Renal cortical epithelial cell (primary cell): ENCODE data around the gene RHOBTB3. TPM values are rescaled to one million over a fixed set of nuclear protein-coding genes. Genes with fewer than 3 reads are reported as not detected.
"Not testable (repeated sequence)": the region's sequence is repeated elsewhere in the genome, so short reads cannot be mapped to it uniquely, and the experiment has no call there.

Experiments
- DNase-seq: peaks from one replicate; pipeline ENCODE4 v3.0.0-alpha.2; 2011; ENCODE audit warnings: low read depth
- total RNA-seq: library from RNA; depleted of rRNA; stranded (reverse); fragments of >200 nt; gene quantifications from 2 replicates; pipeline ENCODE4 v1.2.3, GENCODE V29; 2014

The RHOBTB3 gene
- total RNA-seq, 1 donor from 2014 or later, result 183 TPM

- not testable (repeated sequence) for DNase-seq
Observed at GRCh38 chr5:95713246-95713645, 17.9 kb upstream of the RHOBTB3 start.

DNA sequence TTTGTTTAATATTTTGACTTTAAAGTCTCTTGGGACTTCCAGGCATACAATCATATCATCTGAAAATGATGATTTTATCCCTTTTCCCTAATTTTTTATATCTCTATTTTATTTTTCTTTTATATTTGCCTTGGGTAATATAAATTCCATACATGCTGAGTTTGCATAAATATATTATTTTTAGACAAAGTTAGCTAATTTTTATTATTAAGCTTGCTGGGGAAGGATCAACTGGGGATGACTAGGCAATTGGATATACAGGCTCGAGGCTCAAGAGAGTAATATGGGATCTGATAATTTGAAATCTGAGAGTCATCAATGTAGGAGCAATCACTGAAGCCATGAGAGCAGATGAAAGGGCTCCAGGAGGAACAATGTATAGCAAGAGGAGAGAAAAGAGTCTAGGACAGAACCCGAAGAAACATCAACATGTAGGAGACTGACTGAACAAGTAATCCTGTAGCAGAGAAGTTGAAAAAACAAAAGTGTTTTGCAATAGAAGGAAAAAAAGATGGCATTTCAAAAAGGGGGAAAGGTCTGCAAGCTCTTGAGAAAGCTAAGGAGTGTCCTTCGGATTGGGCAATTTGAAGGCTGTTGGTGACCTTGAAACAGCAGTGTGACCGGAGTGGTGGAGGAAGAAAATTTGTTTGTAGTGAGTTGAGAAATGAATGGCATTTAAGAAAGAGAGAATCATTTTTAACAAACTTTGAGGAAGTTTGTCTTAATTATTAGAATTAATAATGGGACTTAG lies 17.0 kb upstream of the RHOBTB3 start:
- peak; percentile 71 for DNase-seq

DNA sequence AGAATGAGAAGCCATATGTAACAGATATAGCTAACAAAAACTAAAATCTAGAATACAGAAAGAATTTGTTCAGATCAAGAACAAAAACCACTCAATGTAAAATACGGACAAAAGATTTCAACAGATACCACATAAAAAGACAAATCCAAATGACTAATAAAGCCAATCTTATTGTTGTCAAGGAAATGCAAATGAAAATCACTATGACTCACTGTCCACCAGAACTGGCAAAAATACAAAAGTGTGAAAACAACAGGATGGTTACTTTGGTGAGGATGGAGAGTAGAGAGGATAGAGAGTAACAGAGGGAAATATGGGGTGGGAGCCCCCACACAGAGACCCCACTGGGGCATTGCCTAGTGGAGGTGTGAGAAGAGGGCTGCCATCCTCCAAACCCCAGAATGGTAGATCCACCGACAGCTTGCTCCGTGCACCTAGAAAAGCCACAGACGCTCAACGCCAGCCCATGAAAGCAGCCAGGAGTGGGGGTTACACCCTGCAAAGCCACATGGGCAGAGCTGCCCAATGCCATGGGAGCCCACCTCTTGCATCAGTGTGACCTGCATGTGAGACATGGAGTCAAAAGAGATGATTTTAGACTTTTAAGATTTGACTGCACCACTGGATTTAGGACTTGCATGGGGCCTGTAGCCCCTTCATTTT lies 15.2 kb upstream of the RHOBTB3 start:
- DNase-seq, result peak; percentile 97

DNA sequence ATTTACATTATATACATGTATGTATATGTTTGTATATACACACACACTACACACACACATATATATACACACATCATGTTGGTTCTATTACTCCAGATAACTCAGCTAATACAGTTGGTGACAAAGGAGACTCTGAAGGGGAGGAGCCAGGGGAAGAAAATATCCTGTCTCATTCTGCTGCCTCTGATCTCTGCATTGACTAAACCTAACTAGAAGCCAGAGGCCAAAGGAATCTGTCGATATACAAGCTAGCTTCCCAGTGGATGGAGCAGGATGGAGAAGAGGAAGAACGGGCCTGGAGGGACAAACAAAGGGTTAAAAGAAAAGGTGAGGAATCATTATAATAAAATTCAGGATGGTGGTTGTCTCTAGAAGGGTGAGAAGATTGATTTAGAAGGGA lies 13.7 kb upstream of the RHOBTB3 start:
- DNase-seq, result no peak

DNA sequence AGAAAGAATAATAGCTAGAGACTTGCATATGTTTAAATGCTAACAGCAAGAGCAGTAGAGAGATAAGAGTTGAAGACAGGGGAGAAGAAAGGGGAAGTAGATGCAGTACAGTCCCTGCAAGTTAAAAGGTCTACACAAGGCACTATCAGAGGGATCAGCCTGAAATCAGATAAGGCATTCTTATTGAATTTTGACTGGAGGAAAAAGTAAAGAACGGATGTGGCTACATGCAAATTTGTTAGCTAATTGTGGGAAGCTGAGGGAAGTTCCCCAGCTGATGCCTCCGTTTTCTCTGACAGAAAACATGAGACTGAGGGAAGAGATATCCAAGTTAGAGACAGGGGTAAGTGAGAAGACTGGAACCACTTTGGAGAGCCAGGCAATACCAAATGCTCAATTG lies 12.9 kb upstream of the RHOBTB3 start:
- DNase-seq, result no peak

- no peak for DNase-seq
Observed at GRCh38 chr5:95718738-95719137, 12.4 kb upstream of the RHOBTB3 start.

GRCh38 chr5:95720094-95720786 lies 10.9 kb upstream of the RHOBTB3 start:
- DNase-seq, result peak; percentile 55

DNA sequence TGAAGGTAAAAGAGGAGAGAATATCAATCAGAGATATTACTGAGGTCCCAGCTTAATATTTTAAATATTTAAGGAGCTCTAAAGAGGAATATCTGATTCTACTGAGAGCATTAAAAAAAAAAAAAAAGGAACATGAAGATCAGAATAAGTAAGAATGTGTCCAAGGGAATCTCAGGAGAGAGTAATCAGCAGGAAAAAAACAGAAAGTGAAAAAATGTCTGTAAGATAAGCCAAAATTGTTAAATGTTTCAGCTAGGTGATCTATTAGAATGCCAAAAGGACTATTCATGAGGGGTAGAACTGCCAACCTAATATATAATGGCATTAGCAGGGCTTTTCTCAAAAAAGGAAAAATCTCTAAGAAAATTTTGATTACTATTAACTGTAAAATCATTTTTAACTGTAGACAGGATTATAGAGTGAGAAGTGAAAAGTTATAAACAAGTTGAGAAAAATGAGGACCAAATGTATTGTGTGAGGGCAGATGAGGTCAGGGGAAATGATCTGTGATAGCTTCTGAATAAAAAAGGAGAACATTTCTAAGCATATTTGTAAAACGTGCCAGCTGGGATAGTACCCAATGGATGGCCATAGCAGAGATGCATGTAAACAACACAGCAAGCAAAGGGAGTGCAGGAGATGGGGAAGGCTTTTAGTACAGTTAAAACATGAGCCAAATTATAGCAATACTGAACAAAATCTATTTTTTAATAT lies 9.4 kb upstream of the RHOBTB3 start:
- no peak for DNase-seq

- DNase-seq, result no peak
Observed at GRCh38 chr5:95723632-95724369, 7.3 kb upstream of the RHOBTB3 start.

DNA sequence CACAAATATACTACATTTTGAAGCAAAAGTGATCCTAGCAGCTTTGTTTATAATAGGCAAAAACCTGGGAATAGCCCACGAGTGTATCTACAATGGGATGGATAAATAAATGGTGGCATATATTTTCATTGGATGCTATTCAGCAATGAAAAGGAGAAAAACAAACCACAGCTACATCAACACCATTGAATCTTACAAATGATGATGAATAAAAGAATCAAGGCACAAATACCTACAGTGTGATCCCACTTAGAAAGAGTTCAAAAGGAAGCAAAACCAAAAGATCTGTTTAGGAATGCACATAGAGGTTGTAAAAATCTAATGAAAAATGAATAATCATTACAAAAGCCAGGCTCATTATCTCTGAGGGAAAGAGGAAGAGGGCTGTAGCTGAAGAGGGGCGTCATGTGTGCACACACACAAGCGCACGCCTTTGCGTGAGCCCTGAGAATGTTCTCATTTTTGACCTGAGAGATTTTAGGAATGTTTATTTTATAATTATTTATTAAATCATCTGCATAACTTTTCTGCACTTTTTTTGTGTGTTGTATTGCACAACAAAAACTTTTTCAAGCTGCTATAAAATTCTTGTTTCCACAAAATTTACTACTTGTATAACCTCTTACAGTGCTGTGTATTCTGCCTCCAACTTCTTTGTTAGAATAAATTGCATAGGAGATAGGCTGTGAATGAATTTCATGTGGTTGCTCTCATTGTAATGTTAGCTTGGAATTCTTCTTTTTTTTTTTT lies 5.9 kb upstream of the RHOBTB3 start:
- DNase-seq, result no peak

GRCh38 chr5:95725937-95726810 lies 5.0 kb upstream of the RHOBTB3 start:
- DNase-seq, result no peak

DNA sequence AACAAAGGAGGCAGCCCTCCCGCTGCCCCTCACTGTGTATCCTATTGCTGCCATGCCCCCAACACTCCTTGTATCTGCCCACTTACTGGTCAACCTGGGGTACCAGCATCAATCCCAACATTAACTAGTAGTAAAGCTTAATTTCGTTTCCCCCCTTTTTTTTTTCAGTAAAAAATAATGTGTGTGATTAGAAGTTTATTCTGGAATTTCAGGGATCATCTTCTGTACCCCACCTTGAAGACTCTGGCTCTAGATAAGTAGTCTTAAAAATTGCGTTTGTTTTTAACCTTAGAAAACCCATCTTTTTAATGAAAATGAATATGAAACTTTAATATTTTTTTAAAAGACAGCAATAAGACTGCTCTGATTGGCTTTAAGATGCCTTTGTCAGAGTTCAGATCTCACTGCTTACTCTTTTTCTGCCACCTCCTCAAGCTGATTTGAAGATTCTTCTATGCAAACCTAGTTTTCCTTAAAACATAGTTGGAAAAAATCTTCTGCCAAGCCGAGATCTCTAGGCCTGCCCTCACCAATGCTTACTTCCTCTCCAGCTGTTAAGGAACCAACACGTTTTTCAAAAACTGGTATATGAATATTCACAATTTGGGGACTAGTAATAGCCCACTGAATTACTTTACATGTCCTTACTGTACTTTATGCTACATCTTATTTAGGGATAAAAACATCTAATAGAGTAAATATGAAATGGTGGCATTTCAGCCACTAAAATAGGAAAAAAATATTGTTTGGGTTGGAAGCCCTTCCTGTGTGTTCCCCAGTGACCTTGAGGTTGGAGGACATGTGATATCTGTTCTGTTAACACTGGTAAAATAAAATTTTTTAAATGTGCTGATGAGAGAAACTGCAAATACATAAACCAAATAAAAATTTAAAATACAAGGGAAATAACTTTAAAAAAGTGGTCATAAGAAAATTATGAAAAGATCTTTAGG lies 4.0 kb upstream of the RHOBTB3 start:
- no peak for DNase-seq

DNA sequence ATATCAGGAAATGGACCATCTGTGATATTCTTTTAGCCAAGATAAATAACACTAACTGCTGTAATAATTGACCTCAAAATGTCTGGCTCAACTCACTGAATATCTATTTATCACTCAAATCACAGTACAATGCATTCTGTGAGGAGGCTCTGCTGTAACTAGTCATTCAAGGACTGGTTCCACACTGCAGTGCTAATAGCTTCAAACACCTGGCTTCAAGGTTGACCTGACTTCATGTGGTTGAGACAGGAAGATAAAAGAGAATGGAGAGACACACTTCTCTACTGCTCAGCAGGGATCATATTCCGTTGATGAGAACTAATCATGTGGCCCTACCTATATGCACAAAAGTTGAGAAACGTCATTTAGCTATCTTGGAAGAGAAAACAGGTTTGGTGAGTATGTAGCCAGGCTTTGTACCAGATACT lies 3.4 kb upstream of the RHOBTB3 start:
- no peak for DNase-seq

- DNase-seq, result no peak
Observed at GRCh38 chr5:95728494-95729114, 2.5 kb upstream of the RHOBTB3 start.

DNA sequence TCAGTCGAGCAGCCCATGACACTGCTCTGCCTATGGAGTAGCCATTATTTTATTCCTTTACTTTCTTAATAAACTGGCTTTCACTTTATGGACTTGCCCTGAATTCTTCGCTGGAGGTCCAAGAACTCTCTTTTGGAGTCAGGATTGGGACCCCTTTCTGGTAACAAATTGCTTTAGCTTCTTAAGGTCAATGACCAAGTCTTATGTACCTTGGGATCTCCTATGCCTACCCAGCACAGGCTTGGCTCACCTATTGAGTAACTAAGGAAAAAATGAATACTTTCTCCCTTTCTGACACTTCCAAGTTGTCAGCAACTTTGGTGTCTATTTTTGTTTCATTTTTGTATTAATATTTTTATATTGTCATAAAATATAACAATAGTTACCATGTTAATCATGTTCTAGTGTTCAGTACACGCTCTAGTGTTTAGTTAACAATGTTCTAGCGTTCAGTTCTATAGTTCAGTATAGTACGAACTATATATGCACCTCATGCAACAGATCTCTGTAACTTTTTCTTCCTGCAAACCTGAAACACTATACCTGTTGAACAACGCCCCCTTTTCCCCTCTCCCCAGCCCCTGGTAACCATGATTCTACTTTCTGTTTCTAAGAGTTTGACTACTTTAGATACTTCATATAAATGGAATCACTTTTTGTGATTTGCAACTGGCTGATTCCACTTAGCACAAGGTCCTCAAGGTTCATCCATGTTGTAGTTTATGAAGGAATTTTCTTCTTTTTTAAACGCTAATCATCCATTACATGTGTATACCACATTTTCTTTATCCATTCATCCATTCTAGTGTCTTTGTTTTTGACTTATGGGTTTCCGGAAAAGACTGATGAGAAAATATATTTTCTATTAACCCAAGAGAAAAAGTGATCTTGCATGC lies 1.8 kb upstream of the RHOBTB3 start:
- DNase-seq, result no peak

DNA sequence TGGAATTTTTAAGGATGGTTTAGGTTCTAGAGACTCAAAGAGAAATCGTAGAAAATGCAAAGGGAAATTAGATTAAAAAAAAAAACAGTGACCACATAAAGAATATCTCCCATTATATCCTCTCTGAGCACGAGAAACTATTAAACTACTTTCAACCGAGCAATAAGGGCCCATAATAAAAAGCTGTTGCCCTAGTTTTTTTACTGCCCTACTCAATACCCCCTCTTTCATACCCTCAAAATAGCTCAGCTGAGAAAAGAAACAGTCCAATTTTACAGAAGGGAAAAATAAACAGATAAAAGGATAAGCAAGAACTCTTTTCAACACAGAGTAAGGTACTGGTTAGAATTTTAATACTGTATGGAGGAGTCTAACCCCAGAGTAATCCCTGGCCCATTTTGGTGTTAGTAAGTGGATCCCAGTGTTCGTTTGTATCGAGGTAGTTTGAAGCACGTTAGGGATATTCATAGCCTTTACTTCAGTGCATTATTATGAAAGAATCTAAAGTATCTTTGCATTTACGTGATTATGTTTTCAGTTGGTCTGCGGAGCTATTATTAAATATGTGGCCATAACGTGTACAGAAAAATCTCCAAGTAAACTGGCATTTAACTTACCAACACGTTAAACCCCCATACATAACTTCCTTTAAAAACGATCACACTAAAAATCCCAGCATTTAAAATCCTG lies 980 bp upstream of the RHOBTB3 start:
- DNase-seq, result no peak
